ENCODE data around the gene COA3.

COA3 gene

DNA sequence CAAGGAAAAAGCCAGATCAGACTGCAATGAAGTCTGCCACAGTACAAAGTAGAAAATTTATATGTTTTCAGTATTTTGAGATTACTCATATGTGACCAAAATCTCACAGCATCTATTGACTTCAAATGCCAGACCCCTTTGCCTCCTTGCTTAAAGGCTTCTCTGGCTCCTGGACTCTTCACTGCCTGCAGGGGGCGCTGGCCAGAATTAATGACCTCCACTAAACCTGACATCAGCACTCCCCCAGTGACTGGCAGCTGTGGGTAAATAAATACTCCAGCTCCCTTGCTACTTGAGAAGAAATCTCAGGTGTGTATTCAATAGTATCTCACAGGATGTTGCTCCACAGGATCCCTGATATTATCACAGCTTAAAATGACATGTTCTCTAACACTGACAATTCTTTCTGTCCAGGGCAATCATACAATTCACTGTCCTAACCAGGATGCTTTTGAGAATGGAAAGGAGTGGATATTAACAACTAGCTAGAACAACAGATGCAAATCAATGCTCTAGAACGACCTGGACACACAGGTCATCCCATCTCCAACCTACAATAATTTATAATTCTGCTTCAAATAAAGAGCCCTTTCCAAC, 21.5 kb upstream of the COA3 start (continued):
- TF ChIP-seq, protein P1, sequence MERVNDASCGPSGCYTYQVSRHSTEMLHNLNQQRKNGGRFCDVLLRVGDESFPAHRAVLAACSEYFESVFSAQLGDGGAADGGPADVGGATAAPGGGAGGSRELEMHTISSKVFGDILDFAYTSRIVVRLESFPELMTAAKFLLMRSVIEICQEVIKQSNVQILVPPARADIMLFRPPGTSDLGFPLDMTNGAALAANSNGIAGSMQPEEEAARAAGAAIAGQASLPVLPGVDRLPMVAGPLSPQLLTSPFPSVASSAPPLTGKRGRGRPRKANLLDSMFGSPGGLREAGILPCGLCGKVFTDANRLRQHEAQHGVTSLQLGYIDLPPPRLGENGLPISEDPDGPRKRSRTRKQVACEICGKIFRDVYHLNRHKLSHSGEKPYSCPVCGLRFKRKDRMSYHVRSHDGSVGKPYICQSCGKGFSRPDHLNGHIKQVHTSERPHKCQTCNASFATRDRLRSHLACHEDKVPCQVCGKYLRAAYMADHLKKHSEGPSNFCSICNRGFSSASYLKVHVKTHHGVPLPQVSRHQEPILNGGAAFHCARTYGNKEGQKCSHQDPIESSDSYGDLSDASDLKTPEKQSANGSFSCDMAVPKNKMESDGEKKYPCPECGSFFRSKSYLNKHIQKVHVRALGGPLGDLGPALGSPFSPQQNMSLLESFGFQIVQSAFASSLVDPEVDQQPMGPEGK (CRISPR knock-in tag; IDR thresholded peaks at IDR 0.05; ENCODE audit: borderline replicate concordance), result no peak

DNA sequence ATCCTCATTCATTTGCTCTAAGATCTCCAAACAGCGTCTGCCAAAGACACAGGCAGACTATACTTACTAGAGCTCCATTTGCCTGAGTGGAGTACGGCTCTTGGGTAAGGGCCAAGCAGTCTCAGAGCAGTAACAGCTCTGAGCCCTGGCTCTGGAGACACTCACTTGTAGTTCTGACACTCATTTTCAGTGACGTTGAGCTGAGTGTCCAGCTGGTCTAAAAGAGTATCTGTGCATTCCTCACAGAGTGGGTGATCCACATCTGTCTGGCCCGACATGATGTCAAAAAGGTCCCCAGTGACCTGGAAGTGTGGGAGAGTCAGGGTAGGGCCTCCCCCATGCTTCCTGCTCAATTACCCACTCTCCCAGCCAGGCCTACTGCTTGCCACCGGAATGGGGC, 19.9 kb upstream of the COA3 start:
- TF ChIP-seq, protein P2, sequence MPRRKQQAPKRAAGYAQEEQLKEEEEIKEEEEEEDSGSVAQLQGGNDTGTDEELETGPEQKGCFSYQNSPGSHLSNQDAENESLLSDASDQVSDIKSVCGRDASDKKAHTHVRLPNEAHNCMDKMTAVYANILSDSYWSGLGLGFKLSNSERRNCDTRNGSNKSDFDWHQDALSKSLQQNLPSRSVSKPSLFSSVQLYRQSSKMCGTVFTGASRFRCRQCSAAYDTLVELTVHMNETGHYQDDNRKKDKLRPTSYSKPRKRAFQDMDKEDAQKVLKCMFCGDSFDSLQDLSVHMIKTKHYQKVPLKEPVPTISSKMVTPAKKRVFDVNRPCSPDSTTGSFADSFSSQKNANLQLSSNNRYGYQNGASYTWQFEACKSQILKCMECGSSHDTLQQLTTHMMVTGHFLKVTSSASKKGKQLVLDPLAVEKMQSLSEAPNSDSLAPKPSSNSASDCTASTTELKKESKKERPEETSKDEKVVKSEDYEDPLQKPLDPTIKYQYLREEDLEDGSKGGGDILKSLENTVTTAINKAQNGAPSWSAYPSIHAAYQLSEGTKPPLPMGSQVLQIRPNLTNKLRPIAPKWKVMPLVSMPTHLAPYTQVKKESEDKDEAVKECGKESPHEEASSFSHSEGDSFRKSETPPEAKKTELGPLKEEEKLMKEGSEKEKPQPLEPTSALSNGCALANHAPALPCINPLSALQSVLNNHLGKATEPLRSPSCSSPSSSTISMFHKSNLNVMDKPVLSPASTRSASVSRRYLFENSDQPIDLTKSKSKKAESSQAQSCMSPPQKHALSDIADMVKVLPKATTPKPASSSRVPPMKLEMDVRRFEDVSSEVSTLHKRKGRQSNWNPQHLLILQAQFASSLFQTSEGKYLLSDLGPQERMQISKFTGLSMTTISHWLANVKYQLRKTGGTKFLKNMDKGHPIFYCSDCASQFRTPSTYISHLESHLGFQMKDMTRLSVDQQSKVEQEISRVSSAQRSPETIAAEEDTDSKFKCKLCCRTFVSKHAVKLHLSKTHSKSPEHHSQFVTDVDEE (CRISPR knock-in tag; IDR thresholded peaks at IDR 0.05), result no peak
- no peak for TF ChIP-seq ZC3H10 (CRISPR knock-in tag; IDR thresholded peaks at IDR 0.05)
- no peak for TF ChIP-seq SNAI2 (CRISPR knock-in tag; IDR thresholded peaks at IDR 0.05)
- no peak for TF ChIP-seq ZFP30 (CRISPR knock-in tag; IDR thresholded peaks at IDR 0.05)
- no peak for TF ChIP-seq ESRRG (CRISPR knock-in tag; IDR thresholded peaks at IDR 0.05)
- TF ChIP-seq, protein P3, sequence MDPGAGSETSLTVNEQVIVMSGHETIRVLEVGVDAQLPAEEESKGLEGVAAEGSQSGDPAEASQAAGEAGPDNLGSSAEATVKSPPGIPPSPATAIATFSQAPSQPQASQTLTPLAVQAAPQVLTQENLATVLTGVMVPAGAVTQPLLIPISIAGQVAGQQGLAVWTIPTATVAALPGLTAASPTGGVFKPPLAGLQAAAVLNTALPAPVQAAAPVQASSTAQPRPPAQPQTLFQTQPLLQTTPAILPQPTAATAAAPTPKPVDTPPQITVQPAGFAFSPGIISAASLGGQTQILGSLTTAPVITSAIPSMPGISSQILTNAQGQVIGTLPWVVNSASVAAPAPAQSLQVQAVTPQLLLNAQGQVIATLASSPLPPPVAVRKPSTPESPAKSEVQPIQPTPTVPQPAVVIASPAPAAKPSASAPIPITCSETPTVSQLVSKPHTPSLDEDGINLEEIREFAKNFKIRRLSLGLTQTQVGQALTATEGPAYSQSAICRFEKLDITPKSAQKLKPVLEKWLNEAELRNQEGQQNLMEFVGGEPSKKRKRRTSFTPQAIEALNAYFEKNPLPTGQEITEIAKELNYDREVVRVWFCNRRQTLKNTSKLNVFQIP (CRISPR knock-in tag; IDR thresholded peaks at IDR 0.05; ENCODE audit: borderline replicate concordance, low read depth), result no peak
- TF ChIP-seq ISL1 (CRISPR knock-in tag; IDR thresholded peaks at IDR 0.05), result no peak
- ATAC-seq, result peak; percentile 13; the same call in 1 of the 3 replicates

DNA sequence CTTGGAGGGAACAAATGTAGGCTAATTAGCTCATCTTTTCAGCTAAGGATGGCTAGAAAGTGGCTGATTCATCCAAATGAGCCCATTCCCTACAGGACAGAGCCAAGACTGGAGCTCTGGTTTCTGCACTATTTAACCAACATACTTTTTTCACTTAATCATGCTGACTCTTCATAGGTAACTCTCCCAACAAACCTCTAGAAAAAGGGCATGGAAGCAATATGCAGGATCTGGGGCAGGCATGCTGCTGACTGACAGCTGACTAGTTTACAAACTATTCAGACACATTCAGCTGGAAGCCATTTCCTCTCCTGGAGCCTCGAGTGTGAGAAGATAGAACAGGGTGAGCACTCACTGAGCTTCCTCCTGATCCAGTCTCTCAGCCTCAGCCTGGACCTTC, 19.4 kb upstream of the COA3 start:
- TF ChIP-seq ZNF70 (CRISPR knock-in tag; IDR thresholded peaks at IDR 0.05) (no peak), ARNTL (CRISPR knock-in tag; IDR thresholded peaks at IDR 0.05; ENCODE audit: borderline replicate concordance, low read depth) (no peak), ZFP3 (CRISPR knock-in tag; IDR thresholded peaks at IDR 0.05) (no peak), ZFP30 (CRISPR knock-in tag; IDR thresholded peaks at IDR 0.05) (no peak)
- TF ChIP-seq, protein P2 (CRISPR knock-in tag; IDR thresholded peaks at IDR 0.05), result no peak
- ATAC-seq, result peak; percentile 6; the same call in 2 of the 3 replicates

DNA sequence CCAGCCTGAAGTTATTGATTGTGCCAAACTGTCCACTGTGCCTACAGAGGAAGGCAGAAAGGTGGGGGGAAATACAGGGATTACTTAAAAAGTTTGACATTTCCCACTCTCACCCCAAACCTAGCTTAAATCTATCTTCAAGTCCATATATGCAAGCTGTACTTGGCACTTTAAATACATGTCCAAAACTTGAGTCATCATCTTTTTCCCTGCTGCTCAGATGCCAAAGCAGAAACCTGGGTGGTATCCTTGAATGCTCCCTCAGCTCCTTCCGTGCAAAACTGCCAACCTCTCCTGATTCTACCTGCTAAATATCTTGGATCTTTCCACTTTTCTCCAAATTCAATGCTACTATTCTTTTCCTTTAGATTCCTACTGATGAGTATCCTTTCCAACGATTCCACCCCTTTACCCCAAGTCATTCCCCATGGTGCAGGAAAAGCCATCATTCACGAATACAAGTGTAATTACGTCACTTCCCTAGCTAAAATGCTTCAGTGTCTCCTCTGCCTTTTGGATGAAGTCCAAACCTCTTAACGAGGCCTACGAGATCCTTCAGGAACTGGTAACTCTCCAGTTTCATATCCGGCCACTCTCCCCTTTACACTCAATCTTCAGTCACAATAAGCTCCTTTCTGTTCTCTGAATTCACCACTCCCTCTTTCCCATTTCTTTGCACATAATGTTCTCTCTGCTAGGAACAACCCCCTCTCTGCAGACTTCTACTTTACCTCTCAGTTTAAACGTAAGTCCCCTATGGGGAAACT, 16.3 kb upstream of the COA3 start:
- TF ChIP-seq ESRRG (CRISPR knock-in tag; IDR thresholded peaks at IDR 0.05), result no peak
- TF ChIP-seq RARB (CRISPR knock-in tag; IDR thresholded peaks at IDR 0.05), result no peak
- TF ChIP-seq, protein P1 (CRISPR knock-in tag; IDR thresholded peaks at IDR 0.05; ENCODE audit: borderline replicate concordance), result no peak
- TF ChIP-seq, protein P4, sequence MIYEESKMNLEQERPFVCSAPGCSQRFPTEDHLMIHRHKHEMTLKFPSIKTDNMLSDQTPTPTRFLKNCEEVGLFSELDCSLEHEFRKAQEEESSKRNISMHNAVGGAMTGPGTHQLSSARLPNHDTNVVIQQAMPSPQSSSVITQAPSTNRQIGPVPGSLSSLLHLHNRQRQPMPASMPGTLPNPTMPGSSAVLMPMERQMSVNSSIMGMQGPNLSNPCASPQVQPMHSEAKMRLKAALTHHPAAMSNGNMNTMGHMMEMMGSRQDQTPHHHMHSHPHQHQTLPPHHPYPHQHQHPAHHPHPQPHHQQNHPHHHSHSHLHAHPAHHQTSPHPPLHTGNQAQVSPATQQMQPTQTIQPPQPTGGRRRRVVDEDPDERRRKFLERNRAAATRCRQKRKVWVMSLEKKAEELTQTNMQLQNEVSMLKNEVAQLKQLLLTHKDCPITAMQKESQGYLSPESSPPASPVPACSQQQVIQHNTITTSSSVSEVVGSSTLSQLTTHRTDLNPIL (CRISPR knock-in tag; IDR thresholded peaks at IDR 0.05; ENCODE audit: low read depth), result no peak
- TF ChIP-seq ZC3H10 (CRISPR knock-in tag; IDR thresholded peaks at IDR 0.05), result no peak
- peak; percentile 82 for ATAC-seq
